ENCODE measurements around the gene PGBD5. TPM values are rescaled to one million over a fixed set of nuclear protein-coding genes. Genes with fewer than 3 reads are reported as not detected.

The PGBD5 gene
- polyA plus RNA-seq, 3 donors: 0.44 TPM; not detected in 2

GRCh38 chr1:230347896-230348295 is 78.2 kb downstream of the PGBD5 start:
- H3K4me1 ChIP-seq (ENCODE audit: control insufficient read depth in 1 of 2, insufficient read depth in 2 of 2, low read length in 2 of 2): no peaks in the 10 kb centered on the region
- no peaks in the 10 kb centered on the region for H3K9me3 ChIP-seq (replicated peaks in 1 of 2; ENCODE audit: control insufficient read depth in 1 of 2, insufficient read depth in 1 of 2, low read length in 2 of 2)
- Mint-ChIP-seq H3K27ac (no peak overlapping the region), H3K4me1 (no peaks in the 10 kb centered on the region), H3K9me3 (peaks cover 0 to 2% (median 0%) of the 10 kb centered on the region in 7 donors), H3K36me3 (no peaks in the 10 kb centered on the region), H3K27me3 (ENCODE audit: low read depth in 3 of 3) (peaks cover 2 to 18% (median 7%) of the 10 kb centered on the region in 3 donors), H3K4me3 (no peak overlapping the region)
- no peak for DNase-seq
- H3K36me3 ChIP-seq (replicated peaks in 1 of 2; ENCODE audit: control insufficient read depth in 1 of 2, insufficient read depth in 2 of 2, low read length in 2 of 2): no peaks in the 10 kb centered on the region
- no peak overlapping the region for H2AFZ ChIP-seq (ENCODE audit: insufficient read depth, low read depth, low read length, poor library complexity, severe bottlenecking)
- no peak overlapping the region for H3K4me2 ChIP-seq (replicated peaks; ENCODE audit: extremely low read depth, low read length, poor library complexity, severe bottlenecking)
- intact Hi-C loops (cut with micrococcal nuclease): no loop called here
- no peak overlapping the region for H3K9ac ChIP-seq (ENCODE audit: insufficient read depth, low read length, poor library complexity, severe bottlenecking)
- no peak overlapping the region for H3K4me3 ChIP-seq (replicated peaks in 1 of 3; ENCODE audit: low read depth in 2 of 3, low read length in 3 of 3)
- no peak overlapping the region for H3K27ac ChIP-seq (ENCODE audit: low read depth in 1 of 2, low read length in 2 of 2)
- no peaks in the 10 kb centered on the region for H3K27me3 ChIP-seq (ENCODE audit: control insufficient read depth in 2 of 2, insufficient read depth in 2 of 2, low read length in 2 of 2)
- 95% methylated on average over 7 of the region's 7 CpGs for WGBS (ENCODE audit: insufficient coverage)
- TF ChIP-seq CTCF (IDR thresholded peaks at IDR 0.05): no peak
- no peaks in the 10 kb centered on the region for H4K20me1 ChIP-seq (ENCODE audit: insufficient read depth, low read length)
- no peaks in the 10 kb centered on the region for H3K79me2 ChIP-seq (ENCODE audit: insufficient read depth, low read length)

- H3K9ac ChIP-seq (ENCODE audit: insufficient read depth, low read length, poor library complexity, severe bottlenecking): no peak overlapping the region
- Mint-ChIP-seq H3K9me3 (peaks cover 0 to 2% (median 0%) of the 10 kb centered on the region in 7 donors), H3K4me3 (no peak overlapping the region), H3K36me3 (no peaks in the 10 kb centered on the region), H3K27ac (no peak overlapping the region), H3K27me3 (ENCODE audit: low read depth in 3 of 3) (peaks cover 4 to 23% (median 7%) of the 10 kb centered on the region in 3 donors), H3K4me1 (no peaks in the 10 kb centered on the region)
- 100% methylated on average over 3 of the region's 7 CpGs for WGBS (ENCODE audit: insufficient coverage)
- no peaks in the 10 kb centered on the region for H3K9me3 ChIP-seq (replicated peaks in 1 of 2; ENCODE audit: control insufficient read depth in 1 of 2, insufficient read depth in 1 of 2, low read length in 2 of 2)
- H3K27me3 ChIP-seq (ENCODE audit: control insufficient read depth in 2 of 2, insufficient read depth in 2 of 2, low read length in 2 of 2): no peaks in the 10 kb centered on the region
- H3K27ac ChIP-seq (ENCODE audit: low read depth in 1 of 2, low read length in 2 of 2): no peak overlapping the region
- no peaks in the 10 kb centered on the region for H3K79me2 ChIP-seq (ENCODE audit: insufficient read depth, low read length)
- intact Hi-C loops (cut with micrococcal nuclease): no loop called here
- no peak overlapping the region for H3K4me3 ChIP-seq (replicated peaks in 1 of 3; ENCODE audit: low read depth in 2 of 3, low read length in 3 of 3)
- H4K20me1 ChIP-seq (ENCODE audit: insufficient read depth, low read length): no peaks in the 10 kb centered on the region
- DNase-seq: no peak
- H3K4me1 ChIP-seq (ENCODE audit: control insufficient read depth in 1 of 2, insufficient read depth in 2 of 2, low read length in 2 of 2): no peaks in the 10 kb centered on the region
- H3K36me3 ChIP-seq (replicated peaks in 1 of 2; ENCODE audit: control insufficient read depth in 1 of 2, insufficient read depth in 2 of 2, low read length in 2 of 2): no peaks in the 10 kb centered on the region
- H3K4me2 ChIP-seq (replicated peaks; ENCODE audit: extremely low read depth, low read length, poor library complexity, severe bottlenecking): no peak overlapping the region
- no peak overlapping the region for H2AFZ ChIP-seq (ENCODE audit: insufficient read depth, low read depth, low read length, poor library complexity, severe bottlenecking)
- no peak for TF ChIP-seq CTCF (IDR thresholded peaks at IDR 0.05)
Measured at GRCh38 chr1:230345139-230345885, 80.8 kb downstream of the PGBD5 start.

Measured in CD14-positive monocyte (primary cell).